ENCODE results near the gene GJA5. TPM values are rescaled to one million over a fixed set of nuclear protein-coding genes. Genes with fewer than 3 reads are reported as not detected.

The GJA5 gene
- total RNA-seq, 1 experiment from 2014 or later: 0.39 TPM

- Histone ChIP-seq H3K79me1 (ENCODE audit: insufficient read depth, low read depth, low read length, poor library complexity, severe bottlenecking) (no peaks in the 10 kb centered on the region), H3K4me1 (ENCODE audit: insufficient read depth, low read length) (0 out of 2 replicates have a peak, but pooled peaks cover under 1% of the 10 kb centered on the region), H2BK5ac (ENCODE audit: insufficient read length, low read length) (no peak overlapping the region), H2BK15ac (ENCODE audit: low read depth, low read length) (no peak overlapping the region), H3K56ac (ENCODE audit: insufficient read length, low read depth, low read length) (no peak overlapping the region), H3K9me3 (ENCODE audit: control insufficient read depth, low read depth, low read length) (no peaks in the 10 kb centered on the region), H3K18ac (ENCODE audit: insufficient read length, low read depth, low read length) (no peak overlapping the region), H3K23ac (ENCODE audit: insufficient read length, low read depth, low read length) (no peak overlapping the region), H3K4ac (ENCODE audit: low read depth, low read length) (no peak overlapping the region), H4K91ac (ENCODE audit: insufficient read length, low read depth, low read length) (no peak overlapping the region), H3K9ac (ENCODE audit: extremely low read depth, insufficient read length, low read length) (no peak overlapping the region), H3K14ac (ENCODE audit: insufficient read depth, low read length) (no peak overlapping the region), H2AK5ac (ENCODE audit: insufficient read length, low read length) (no peak overlapping the region), H3K23me2 (ENCODE audit: insufficient read length, low read depth, low read length, poor library complexity, severe bottlenecking) (no peaks in the 10 kb centered on the region), H2BK12ac (ENCODE audit: insufficient read length, low read depth, low read length) (no peak overlapping the region), H3K27me3 (ENCODE audit: insufficient read depth, low read length) (no peaks in the 10 kb centered on the region), H2AFZ (ENCODE audit: low read length) (no peak overlapping the region), H4K5ac (ENCODE audit: insufficient read length, low read depth, low read length) (no peak overlapping the region), H3K79me2 (ENCODE audit: insufficient read depth, low read length) (no peaks in the 10 kb centered on the region), H3T11ph (ENCODE audit: low read length) (no peak overlapping the region), H3K4me2 (ENCODE audit: insufficient read depth, insufficient read length, low read length) (no peak overlapping the region), H4K8ac (replicated peaks; ENCODE audit: insufficient read length, low read depth, low read length) (no peak overlapping the region), H2BK120ac (ENCODE audit: low read depth, low read length, poor library complexity, severe bottlenecking) (no peak overlapping the region), H4K20me1 (ENCODE audit: control insufficient read depth, insufficient read depth, insufficient read length) (no peaks in the 10 kb centered on the region), H2BK20ac (ENCODE audit: low read depth, low read length, poor library complexity, severe bottlenecking) (no peak overlapping the region), H3K27ac (ENCODE audit: insufficient read length, low read depth, low read length) (no peak overlapping the region)
- H3K27ac Mint-ChIP-seq: no peak overlapping the region
- no peaks in the 10 kb centered on the region; a peak in 1 of 5 replicates for H3K9me3 Mint-ChIP-seq
- no peak overlapping the region for H3K4me3 Mint-ChIP-seq
- peaks cover 4 to 6% of the 10 kb centered on the region in 2 experiments for H3K4me1 Mint-ChIP-seq
- no peak for DNase-seq
- WGBS (ENCODE audit: extremely low coverage, insufficient read length, low lambda C conversion rate): no CpG with 5 or more reads among the region's 1 CpG
- peaks cover 8% of the 10 kb centered on the region for H3K27me3 Mint-ChIP-seq (ENCODE audit: low read depth)
- no peak for TF ChIP-seq CTCF (conservative IDR thresholded peaks at IDR 0.05)
- no peaks in the 10 kb centered on the region for H3K36me3 Mint-ChIP-seq (ENCODE audit: insufficient read depth in 1 of 3, low read depth in 3 of 3)
Measured at GRCh38 chr1:147768101-147768500, 7.7 kb upstream of the GJA5 start.
